ENCODE results near the gene CYB5A.

The CYB5A gene

GRCh38 chr18:74314759-74315463 is 23.1 kb upstream of the CYB5A start:
- no peak for DNase-seq (ENCODE audit: low spot score)
- no peak overlapping the region for H3K27ac ChIP-seq
- H3K4me3 ChIP-seq = no peak overlapping the region
- TF ChIP-seq CTCF (IDR thresholded peaks at IDR 0.05) = no peak

GRCh38 chr18:74311000-74311399 is 19.2 kb upstream of the CYB5A start:
- no peak for DNase-seq (ENCODE audit: low spot score)
- no peak overlapping the region for H3K4me3 ChIP-seq
- no peak for TF ChIP-seq CTCF (IDR thresholded peaks at IDR 0.05)
- no peak overlapping the region for H3K27ac ChIP-seq

DNA sequence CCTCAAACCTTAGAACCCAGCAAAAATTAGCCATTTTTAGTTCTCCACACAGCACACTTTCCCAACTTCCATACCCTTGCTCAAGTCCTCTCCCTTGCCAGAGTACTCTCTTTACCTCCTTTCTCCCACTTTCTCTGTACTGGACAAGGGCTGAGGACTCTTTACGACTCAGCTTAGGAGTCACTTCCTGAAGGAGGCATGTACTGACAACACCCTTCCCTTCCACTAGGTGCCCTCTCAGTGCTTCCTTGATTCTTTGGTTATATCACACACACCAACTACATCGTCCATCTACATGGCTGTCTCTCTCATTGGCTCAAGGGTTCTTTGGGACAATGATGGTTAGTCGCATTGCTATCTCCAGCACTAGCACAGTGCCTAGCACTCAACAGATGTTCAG is 18.6 kb upstream of the CYB5A start:
- no peak overlapping the region for H3K27ac ChIP-seq
- TF ChIP-seq CTCF (IDR thresholded peaks at IDR 0.05) = no peak
- DNase-seq (ENCODE audit: low spot score) = no peak
- H3K4me3 ChIP-seq = no peak overlapping the region

DNA sequence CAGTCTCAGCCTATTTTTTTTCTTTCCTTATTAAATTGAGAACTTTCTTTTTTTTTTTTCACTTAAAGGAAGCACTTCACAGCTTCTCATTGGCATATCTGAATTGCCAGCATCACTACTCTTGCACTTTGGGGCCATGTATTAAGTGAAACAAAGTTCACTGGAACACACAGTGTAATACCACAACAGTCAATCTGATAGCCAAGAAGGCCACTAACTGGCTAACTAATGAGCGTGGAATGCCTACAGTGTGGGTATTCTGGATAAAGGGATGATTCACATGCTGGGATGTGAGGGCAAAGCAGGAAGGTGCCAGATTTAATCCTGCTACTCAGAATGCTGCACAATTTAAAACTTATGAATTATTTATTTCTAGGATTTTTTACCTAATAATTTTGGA is 12.2 kb upstream of the CYB5A start:
- no peak for DNase-seq (ENCODE audit: low spot score)
- no peak overlapping the region for H3K4me3 ChIP-seq
- no peak overlapping the region for H3K27ac ChIP-seq
- TF ChIP-seq CTCF (IDR thresholded peaks at IDR 0.05) = no peak

DNA sequence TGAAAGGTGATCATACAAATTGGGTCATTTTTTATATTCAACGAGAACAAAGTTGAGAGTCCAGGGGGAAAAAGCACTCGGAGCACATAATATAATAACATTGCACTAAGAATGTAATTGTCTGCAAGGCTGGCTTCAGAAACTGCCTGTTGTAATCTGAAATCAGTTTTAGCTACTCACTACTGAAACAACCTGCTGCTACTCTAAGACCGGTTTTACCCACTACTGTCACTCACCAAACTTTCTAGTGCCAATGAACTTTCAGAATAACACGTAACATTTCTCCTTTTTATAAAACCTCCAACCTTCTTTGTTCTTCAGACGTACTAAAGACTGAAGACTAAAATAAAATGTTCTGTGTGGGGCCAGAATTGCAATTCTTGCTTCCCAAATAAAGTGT is 11.5 kb upstream of the CYB5A start:
- DNase-seq (ENCODE audit: low spot score) = no peak

GRCh38 chr18:74299746-74300145 is 8.0 kb upstream of the CYB5A start:
- H3K4me3 ChIP-seq = no peak overlapping the region
- TF ChIP-seq CTCF (IDR thresholded peaks at IDR 0.05) = no peak

More for the DNA sequence above, 11.5 kb upstream of the CYB5A start:
- no peak overlapping the region for H3K27ac ChIP-seq
- no peak for TF ChIP-seq CTCF (IDR thresholded peaks at IDR 0.05)
- H3K4me3 ChIP-seq = no peak overlapping the region

DNA sequence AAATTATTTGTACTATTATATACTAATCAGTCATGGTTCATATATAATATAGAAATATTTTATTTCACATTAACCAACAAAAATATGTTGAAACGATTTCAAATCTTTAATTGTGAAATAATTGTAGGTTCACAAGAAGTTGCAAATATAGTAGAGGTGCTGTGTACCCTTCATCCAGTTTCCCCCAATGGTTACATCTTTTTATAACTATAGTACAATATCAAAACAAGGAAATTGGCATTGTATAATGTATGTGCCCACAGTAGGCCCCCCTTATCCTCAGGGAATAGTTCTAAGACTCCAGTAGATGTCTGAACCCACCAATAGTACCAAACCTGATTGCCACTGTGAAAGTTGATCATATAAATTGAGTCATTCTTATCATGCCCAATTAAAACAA is 7.4 kb upstream of the CYB5A start:
- H3K27ac ChIP-seq = no peak overlapping the region
- no peak for TF ChIP-seq CTCF (IDR thresholded peaks at IDR 0.05)
- H3K4me3 ChIP-seq = no peak overlapping the region
- DNase-seq (ENCODE audit: low spot score) = no peak

More at GRCh38 chr18:74299746-74300145, 8.0 kb upstream of the CYB5A start:
- DNase-seq (ENCODE audit: low spot score) = no peak
- H3K27ac ChIP-seq = no peak overlapping the region

Measured in coronary artery (tissue), 2 donors.